ENCODE measurements around the gene POLR2J3. TPM values are rescaled to one million over a fixed set of nuclear protein-coding genes. Genes with fewer than 3 reads are reported as not detected.
"Not testable (repeated sequence)": the region's sequence is repeated elsewhere in the genome, so short reads cannot be mapped to it uniquely, and the experiment has no call there.

Gene POLR2J3
- total RNA-seq, 1 donor from 2014 or later, result 12.2 TPM

DNA sequence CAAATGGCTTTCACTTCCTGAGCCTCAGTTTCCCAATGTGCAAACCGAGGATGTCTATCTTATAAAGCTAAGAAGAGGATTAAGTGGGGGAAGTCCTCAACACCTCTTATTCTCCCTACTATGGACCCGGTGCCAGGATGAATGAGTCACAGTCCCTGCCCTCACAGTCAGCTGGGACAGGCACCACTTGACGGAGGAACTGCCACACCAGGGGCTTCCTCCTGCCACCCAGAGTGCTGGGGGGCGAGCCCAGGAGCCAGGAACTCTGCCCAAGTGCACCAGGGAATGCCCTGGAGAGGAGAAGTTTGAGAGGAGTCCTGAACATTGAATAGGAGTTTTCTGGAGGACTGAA, 41.9 kb upstream of the POLR2J3 start:
- H3K4me3 Mint-ChIP-seq (ENCODE audit: unreplicated experiment); FAIRE-seq; H3K36me3 ChIP-seq (ENCODE audit: insufficient read depth, low read length); H3K27ac Mint-ChIP-seq (ENCODE audit: unreplicated experiment); H3K4me3 ChIP-seq (ENCODE audit: insufficient read depth, low read depth, low read length); H3K4me1 ChIP-seq (ENCODE audit: insufficient read depth, low read length); H3K9me3 Mint-ChIP-seq (ENCODE audit: unreplicated experiment); H3K27me3 ChIP-seq (ENCODE audit: insufficient read depth, low read length); H3K9me3 ChIP-seq (ENCODE audit: insufficient read depth, low read depth, low read length); H3K36me3 Mint-ChIP-seq (ENCODE audit: low read depth, unreplicated experiment); H3K9ac ChIP-seq (ENCODE audit: low read length); H3K27ac ChIP-seq (ENCODE audit: low read depth, low read length); H4K20me1 ChIP-seq (ENCODE audit: insufficient read depth, low read length); H3K79me2 ChIP-seq (ENCODE audit: insufficient read depth, low read length); H3K4me1 Mint-ChIP-seq (ENCODE audit: low read depth, unreplicated experiment); H2AFZ ChIP-seq (ENCODE audit: low read depth, low read length); H3K27me3 Mint-ChIP-seq (ENCODE audit: low read depth, unreplicated experiment); DNase-seq (ENCODE audit: low read depth); H3K4me2 ChIP-seq (ENCODE audit: low read length): not testable (repeated sequence)

DNA sequence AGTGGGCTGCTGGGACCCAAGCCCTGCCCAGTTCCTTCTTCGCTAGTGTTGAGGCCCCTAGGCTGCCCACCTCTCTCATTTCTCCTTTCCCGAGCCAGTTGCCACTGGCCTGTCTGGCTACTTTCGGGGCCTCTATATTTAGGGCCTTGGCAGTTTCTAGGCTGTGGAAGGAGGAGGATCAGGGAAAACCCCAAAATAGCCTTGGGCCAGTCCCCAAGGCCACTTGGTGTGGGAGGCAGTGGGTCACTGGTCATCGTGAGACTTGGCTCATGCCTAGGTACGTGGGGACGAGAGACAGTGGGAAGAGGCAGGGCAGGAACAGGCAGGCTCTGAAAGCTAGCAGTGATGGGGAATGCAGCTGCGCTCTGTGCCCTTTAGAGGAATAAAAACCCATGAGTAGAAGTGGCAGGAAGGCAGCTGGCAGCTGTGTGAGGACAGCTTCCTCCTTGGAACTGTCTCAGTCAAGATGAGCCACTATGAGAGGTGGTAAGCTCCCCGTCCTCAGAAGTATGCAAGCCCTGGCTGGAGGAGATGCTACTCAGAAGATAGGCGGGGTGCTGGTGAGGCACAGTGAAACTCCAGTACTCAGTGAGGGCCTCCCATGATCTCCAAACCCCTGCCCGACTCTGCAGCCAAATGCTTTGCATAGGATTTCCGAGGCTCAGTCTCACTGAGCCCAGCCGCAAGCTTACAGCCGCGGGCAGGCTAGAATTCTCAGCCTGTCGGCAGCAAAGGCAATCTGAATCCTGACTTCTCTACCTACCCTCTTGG, 41.4 kb upstream of the POLR2J3 start:
- not testable (repeated sequence) for H3K79me2 ChIP-seq (ENCODE audit: insufficient read depth, low read length); FAIRE-seq; H3K9me3 Mint-ChIP-seq (ENCODE audit: unreplicated experiment); H3K36me3 Mint-ChIP-seq (ENCODE audit: low read depth, unreplicated experiment); H3K4me2 ChIP-seq (ENCODE audit: low read length); H3K4me1 Mint-ChIP-seq (ENCODE audit: low read depth, unreplicated experiment); H3K9me3 ChIP-seq (ENCODE audit: insufficient read depth, low read depth, low read length); H3K9ac ChIP-seq (ENCODE audit: low read length); H3K4me1 ChIP-seq (ENCODE audit: insufficient read depth, low read length); H3K27ac Mint-ChIP-seq (ENCODE audit: unreplicated experiment); H3K36me3 ChIP-seq (ENCODE audit: insufficient read depth, low read length); H3K4me3 ChIP-seq (ENCODE audit: insufficient read depth, low read depth, low read length); H3K4me3 Mint-ChIP-seq (ENCODE audit: unreplicated experiment); H3K27ac ChIP-seq (ENCODE audit: low read depth, low read length); H4K20me1 ChIP-seq (ENCODE audit: insufficient read depth, low read length); H2AFZ ChIP-seq (ENCODE audit: low read depth, low read length); H3K27me3 Mint-ChIP-seq (ENCODE audit: low read depth, unreplicated experiment); H3K27me3 ChIP-seq (ENCODE audit: insufficient read depth, low read length); DNase-seq (ENCODE audit: low read depth)

GRCh38 chr7:102611675-102612325, 39.4 kb upstream of the POLR2J3 start:
- H3K27ac ChIP-seq (ENCODE audit: low read depth, low read length); H3K9me3 Mint-ChIP-seq (ENCODE audit: unreplicated experiment); H4K20me1 ChIP-seq (ENCODE audit: insufficient read depth, low read length); H3K27me3 ChIP-seq (ENCODE audit: insufficient read depth, low read length); H3K36me3 Mint-ChIP-seq (ENCODE audit: low read depth, unreplicated experiment); H3K36me3 ChIP-seq (ENCODE audit: insufficient read depth, low read length); DNase-seq (ENCODE audit: low read depth); H3K9me3 ChIP-seq (ENCODE audit: insufficient read depth, low read depth, low read length); H3K4me3 Mint-ChIP-seq (ENCODE audit: unreplicated experiment); H3K4me1 ChIP-seq (ENCODE audit: insufficient read depth, low read length); H3K27ac Mint-ChIP-seq (ENCODE audit: unreplicated experiment); FAIRE-seq; H3K79me2 ChIP-seq (ENCODE audit: insufficient read depth, low read length); H3K27me3 Mint-ChIP-seq (ENCODE audit: low read depth, unreplicated experiment); H2AFZ ChIP-seq (ENCODE audit: low read depth, low read length); H3K4me3 ChIP-seq (ENCODE audit: insufficient read depth, low read depth, low read length); H3K9ac ChIP-seq (ENCODE audit: low read length); H3K4me1 Mint-ChIP-seq (ENCODE audit: low read depth, unreplicated experiment): not testable (repeated sequence)
- H3K4me2 ChIP-seq (ENCODE audit: low read length), result peak overlapping the region; percentile 54

GRCh38 chr7:102611013-102611674, 38.8 kb upstream of the POLR2J3 start:
- not testable (repeated sequence) for H3K27ac ChIP-seq (ENCODE audit: low read depth, low read length); H3K36me3 Mint-ChIP-seq (ENCODE audit: low read depth, unreplicated experiment); H3K9ac ChIP-seq (ENCODE audit: low read length); H3K4me1 Mint-ChIP-seq (ENCODE audit: low read depth, unreplicated experiment); H3K36me3 ChIP-seq (ENCODE audit: insufficient read depth, low read length); H3K4me3 Mint-ChIP-seq (ENCODE audit: unreplicated experiment); H3K4me3 ChIP-seq (ENCODE audit: insufficient read depth, low read depth, low read length); H3K27me3 ChIP-seq (ENCODE audit: insufficient read depth, low read length); H3K9me3 Mint-ChIP-seq (ENCODE audit: unreplicated experiment); DNase-seq (ENCODE audit: low read depth); H2AFZ ChIP-seq (ENCODE audit: low read depth, low read length); H3K4me2 ChIP-seq (ENCODE audit: low read length); H3K27ac Mint-ChIP-seq (ENCODE audit: unreplicated experiment); H3K9me3 ChIP-seq (ENCODE audit: insufficient read depth, low read depth, low read length); FAIRE-seq; H3K27me3 Mint-ChIP-seq (ENCODE audit: low read depth, unreplicated experiment); H4K20me1 ChIP-seq (ENCODE audit: insufficient read depth, low read length); H3K4me1 ChIP-seq (ENCODE audit: insufficient read depth, low read length); H3K79me2 ChIP-seq (ENCODE audit: insufficient read depth, low read length)

DNA sequence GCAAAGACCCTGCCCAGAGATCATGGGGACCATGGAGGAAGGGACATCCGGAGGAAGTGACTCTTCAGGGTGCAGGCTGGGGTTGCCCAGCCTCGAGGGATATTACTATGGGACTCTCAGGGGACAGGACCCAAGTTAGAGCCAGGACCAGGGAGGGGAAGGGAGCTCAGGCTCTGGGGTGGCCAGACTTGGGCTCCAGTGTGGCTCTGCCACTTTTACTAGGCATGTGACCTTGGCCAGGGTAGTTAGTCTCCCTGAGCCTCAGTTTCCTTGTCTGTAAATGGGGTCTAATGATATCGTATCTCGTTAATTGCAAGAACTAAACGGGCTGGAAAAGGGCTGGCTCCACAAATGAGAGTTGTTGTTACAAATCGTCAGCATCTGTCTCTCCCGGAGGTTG, 38.1 kb upstream of the POLR2J3 start:
- DNase-seq (ENCODE audit: low read depth); FAIRE-seq; H3K27ac ChIP-seq (ENCODE audit: low read depth, low read length); H3K4me3 ChIP-seq (ENCODE audit: insufficient read depth, low read depth, low read length); H3K4me1 Mint-ChIP-seq (ENCODE audit: low read depth, unreplicated experiment); H3K27ac Mint-ChIP-seq (ENCODE audit: unreplicated experiment); H3K9me3 ChIP-seq (ENCODE audit: insufficient read depth, low read depth, low read length); H3K4me2 ChIP-seq (ENCODE audit: low read length); H3K27me3 Mint-ChIP-seq (ENCODE audit: low read depth, unreplicated experiment); H3K36me3 ChIP-seq (ENCODE audit: insufficient read depth, low read length); H3K27me3 ChIP-seq (ENCODE audit: insufficient read depth, low read length); H2AFZ ChIP-seq (ENCODE audit: low read depth, low read length); H3K79me2 ChIP-seq (ENCODE audit: insufficient read depth, low read length); H3K9ac ChIP-seq (ENCODE audit: low read length); H3K4me1 ChIP-seq (ENCODE audit: insufficient read depth, low read length); H3K9me3 Mint-ChIP-seq (ENCODE audit: unreplicated experiment); H3K4me3 Mint-ChIP-seq (ENCODE audit: unreplicated experiment); H4K20me1 ChIP-seq (ENCODE audit: insufficient read depth, low read length); H3K36me3 Mint-ChIP-seq (ENCODE audit: low read depth, unreplicated experiment): not testable (repeated sequence)

DNA sequence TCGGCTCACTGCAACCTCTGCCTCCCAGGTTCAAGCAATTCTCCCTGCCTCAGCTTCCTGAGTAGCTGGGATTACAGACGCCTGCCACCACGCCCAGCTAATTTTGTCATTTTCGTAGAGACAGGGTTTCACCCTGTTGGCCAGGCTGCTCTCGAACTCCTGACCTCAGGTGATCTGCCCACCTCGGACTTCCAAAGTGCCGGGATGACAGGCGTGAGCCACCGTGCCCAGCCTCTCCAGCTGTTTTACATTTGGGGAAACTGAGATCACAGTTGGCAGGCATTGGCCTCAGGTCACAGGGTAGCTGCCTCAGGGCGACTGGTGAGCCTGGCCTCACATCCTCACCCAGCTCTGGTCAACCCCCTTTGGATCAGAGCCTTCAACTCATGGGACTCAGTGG, 37.4 kb upstream of the POLR2J3 start:
- not testable (repeated sequence) for H4K20me1 ChIP-seq (ENCODE audit: insufficient read depth, low read length); H3K27ac Mint-ChIP-seq (ENCODE audit: unreplicated experiment); H3K4me3 ChIP-seq (ENCODE audit: insufficient read depth, low read depth, low read length); H3K9me3 Mint-ChIP-seq (ENCODE audit: unreplicated experiment); H3K36me3 ChIP-seq (ENCODE audit: insufficient read depth, low read length); H3K9ac ChIP-seq (ENCODE audit: low read length); H3K79me2 ChIP-seq (ENCODE audit: insufficient read depth, low read length); H3K4me2 ChIP-seq (ENCODE audit: low read length); H3K36me3 Mint-ChIP-seq (ENCODE audit: low read depth, unreplicated experiment); H2AFZ ChIP-seq (ENCODE audit: low read depth, low read length); DNase-seq (ENCODE audit: low read depth); H3K27me3 Mint-ChIP-seq (ENCODE audit: low read depth, unreplicated experiment); FAIRE-seq; H3K4me3 Mint-ChIP-seq (ENCODE audit: unreplicated experiment); H3K27ac ChIP-seq (ENCODE audit: low read depth, low read length); H3K27me3 ChIP-seq (ENCODE audit: insufficient read depth, low read length); H3K4me1 ChIP-seq (ENCODE audit: insufficient read depth, low read length); H3K9me3 ChIP-seq (ENCODE audit: insufficient read depth, low read depth, low read length); H3K4me1 Mint-ChIP-seq (ENCODE audit: low read depth, unreplicated experiment)

Measured in astrocyte (in vitro differentiated cells and primary cell).